NCI-H2227 (cell line): ENCODE measurements around the gene STK11.

Experiments
- DNase-seq: peaks from one replicate; lab custom pipeline; 2025; ENCODE audit not compliant: unreplicated experiment; lab: John Stamatoyannopoulos, UW

Gene STK11

GRCh38 chr19:1249990-1250436 is 44.4 kb downstream of the STK11 start:
- no peak for DNase-seq

DNA sequence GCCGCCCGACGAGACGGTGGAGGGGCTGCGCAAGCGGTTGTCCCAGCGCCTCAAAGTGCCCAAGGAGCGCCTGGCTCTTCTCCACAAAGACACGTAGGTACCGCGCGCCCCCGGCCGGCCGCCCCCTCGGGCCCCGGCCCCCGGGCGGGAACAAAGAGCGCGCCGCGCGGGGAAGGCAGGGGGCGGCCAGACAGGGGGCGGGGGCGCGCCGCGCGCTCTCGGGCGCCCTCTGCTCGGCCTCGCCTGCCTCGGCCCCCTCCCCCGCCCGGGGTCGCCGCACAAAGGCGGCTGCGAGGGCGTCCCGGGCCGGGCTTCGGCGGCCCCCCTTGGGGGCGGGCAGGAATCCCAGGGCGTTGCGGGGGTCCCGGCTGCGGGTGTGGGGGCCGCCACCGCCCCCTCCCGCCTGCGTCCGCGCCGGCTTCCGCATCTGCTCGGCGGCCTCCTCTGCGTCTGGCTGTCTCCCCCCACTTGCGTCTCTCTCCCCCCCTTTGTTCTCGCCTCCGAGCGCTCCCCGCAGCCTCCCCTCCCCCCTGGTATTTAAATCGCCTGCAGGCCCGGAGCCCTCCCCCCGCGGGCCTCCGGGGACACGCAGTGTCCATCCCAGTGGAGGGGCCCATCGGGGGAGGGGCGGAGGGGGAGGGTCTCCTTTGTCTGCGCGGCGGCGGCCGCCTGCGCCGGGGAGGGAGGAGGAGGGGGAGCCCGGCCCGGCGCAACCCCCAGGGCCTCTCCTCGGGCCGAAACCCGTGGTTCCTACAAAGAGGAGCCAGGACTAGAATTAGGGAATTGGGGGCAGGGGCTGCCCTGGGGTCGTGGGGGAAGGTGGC is 45.1 kb downstream of the STK11 start:
- DNase-seq: peak; percentile 92

DNA sequence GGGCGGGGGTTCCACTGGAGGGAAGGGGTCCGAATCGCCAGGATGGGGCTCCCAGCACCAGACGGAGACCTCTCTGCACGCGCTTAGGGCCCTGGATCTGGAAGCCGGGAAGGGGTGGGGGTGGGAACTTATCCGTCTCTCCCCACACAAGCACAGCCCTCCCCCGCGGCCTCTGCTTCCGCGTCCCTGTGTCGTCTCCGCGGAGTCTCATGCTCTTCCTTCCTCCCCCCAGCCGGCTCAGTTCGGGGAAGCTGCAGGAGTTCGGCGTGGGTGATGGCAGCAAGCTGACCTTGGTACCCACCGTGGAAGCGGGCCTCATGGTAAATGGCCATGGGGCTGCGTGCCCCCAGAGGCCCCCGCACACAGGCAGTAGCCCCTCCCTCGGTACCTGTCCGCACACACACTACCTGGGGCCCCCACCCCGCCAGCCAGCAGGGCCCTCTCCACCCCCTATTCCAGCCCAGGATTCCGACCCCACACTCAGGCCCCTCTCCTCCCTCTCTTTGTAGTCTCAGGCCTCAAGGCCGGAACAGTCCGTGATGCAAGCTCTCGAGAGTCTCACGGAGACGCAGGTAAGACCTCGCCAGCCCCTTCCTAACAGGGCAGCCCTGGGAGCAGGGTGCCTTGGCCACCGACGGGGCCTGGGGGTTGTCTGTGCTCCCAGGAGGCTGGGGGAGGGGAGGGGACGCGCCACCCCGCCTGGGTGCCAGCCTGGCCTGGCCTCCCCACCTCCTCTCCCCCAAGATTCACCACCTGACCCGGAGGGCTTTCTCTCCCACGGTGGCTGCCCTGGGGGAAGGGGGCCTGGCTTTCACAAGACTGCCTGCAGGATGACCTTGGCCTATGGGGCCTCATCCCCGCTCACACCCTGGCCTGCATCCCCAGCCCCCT is 46.0 kb downstream of the STK11 start:
- peak; percentile 68 for DNase-seq

DNA sequence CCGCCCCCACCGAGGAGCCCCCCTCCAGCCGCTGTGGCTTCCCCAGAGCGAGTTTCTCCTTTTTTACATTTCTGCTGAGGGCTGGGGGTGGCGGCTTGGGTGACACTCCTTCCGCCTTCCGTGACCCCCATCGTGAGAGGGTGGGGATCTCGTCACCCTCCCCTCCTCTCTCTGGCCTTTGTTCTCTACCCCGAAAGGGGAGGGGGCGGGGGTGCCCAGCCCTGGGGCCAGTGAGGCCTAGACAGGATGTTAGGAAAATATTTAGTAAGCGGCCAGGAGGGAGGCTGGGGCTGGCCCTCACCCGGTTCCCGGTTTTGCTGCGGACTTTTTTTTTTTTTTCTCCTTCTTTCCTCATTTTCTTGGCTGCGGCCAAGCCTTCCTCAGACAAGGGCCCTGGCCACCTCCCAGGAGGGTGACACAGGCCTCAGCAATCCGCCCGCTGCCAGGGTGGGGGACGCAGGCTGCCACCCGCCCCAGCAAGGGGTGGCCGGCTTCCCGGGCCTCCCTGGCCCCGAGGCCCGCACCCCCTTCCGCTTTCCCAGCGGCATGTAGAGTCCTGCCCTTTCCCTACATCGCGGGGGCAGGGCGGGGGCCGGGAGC is 46.7 kb downstream of the STK11 start:
- no peak for DNase-seq

DNA sequence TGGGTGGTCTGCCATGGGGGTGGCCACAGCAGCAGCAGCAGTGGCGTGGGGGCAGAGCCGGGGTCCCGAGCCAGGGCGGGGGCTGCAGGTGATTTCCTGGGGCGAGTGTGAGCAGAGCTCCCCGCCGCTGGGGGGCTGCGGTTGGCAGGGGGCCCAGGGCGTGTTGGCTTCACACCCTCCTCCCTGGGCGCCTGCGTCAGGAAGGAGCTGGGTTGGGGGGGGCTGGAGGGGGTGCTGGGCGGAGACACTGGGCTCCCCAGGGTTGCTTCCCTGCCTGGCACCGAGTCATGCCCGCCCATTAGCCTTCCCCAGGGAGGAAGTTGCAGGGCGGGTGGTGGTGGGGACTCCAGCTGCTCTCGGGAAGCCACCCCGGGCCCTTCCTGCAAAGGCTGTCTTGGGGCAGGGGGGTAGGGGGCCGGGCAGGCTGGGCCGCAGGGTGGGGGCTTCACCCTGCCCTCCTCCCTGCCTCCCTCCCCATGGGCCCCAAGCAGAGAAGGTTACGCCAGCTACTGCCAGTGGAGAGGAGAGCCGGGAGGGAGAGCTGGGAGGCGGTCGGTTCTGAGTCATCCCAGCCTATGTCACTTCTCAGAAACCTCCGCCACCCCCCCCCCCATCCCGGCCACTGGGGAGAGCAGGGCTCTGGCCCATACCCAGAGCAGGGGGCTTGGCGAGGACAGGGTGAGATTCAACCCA is 47.4 kb downstream of the STK11 start:
- DNase-seq: no peak

- DNase-seq: no peak
Measured at GRCh38 chr19:1253514-1254080, 48.0 kb downstream of the STK11 start.

GRCh38 chr19:1254081-1254527 is 48.5 kb downstream of the STK11 start:
- DNase-seq: no peak

GRCh38 chr19:1254530-1255185 is 49.1 kb downstream of the STK11 start:
- no peak for DNase-seq

DNA sequence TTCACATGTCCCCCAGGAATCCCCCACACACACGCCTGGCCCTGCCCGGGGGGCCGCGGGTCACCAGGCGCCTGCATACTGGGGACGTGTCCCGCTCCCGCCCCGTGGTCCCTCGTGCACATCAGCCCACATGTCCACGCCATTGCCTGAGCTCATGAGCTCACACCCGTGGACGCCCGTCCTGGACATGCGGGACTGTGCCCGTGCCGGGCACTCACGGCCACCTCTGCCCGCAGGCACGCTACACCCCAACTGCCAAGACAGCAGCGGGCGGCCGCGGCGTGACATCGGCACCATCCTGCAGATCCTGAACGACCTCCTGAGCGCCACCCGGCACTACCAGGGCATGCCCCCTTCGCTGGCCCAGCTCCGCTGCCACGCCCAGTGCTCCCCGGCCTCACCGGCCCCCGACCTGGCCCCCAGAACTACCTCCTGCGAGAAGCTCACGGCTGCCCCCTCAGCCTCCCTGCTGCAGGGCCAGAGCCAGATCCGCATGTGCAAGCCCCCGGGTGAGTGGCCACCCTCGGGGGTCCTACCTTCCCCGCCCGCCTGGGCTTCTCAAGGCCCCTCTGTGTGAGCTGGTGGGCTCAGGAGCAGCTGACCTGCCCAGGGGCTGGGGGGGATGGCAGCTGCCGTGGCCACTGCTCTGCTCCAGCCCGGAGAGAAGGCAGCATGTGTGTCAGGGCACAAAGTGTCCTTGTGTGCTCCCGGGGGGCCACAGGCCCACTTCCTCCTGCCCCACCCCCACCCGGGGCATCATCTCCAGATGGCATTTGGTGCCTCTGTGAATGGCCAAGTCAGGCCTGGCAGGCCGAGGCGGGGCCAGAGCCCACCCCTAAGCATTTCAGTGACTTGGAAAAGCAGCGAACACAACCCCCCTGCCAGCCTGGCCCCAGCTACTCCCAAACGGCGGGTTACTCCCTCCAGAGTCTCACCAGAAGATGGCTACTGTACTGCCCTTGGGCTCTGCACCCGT is 49.9 kb downstream of the STK11 start:
- no peak for DNase-seq

DNA sequence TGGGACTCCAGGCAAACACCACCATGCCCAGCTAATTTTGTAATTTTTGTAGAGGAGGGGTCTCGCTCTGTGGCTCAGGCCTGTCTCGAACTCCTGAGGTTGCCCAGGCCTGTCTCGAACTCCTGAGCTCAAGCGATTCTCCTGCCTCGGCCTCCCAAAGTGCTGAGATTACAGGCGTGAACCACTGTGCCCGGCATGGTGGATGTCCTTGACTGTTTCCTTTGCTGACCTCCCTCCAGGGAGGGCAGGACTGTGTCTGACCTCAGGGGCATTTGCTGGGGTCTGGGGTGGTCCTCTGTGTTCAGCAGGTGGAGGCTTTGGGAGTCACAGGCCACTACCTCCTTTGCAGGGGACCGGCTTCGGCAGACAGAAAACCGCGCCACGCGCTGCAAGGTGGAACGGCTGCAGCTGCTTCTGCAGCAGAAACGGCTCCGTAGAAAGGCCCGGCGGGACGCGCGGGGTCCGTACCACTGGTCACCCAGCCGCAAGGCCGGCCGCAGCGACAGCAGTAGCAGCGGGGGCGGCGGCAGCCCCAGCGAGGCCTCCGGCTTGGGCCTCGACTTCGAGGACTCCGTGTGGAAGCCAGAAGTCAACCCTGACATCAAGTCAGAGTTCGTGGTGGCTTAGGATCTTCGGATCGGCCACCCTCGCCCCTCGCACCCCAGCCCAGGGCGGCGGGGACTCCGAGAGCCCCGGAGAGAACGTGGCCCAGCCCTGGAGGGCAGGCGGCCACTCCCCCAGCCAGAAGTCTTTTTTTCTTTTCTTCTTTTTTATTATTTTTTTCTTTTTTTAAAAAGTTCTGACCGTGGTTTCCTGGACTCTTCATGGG is 51.3 kb downstream of the STK11 start:
- DNase-seq: no peak

DNA sequence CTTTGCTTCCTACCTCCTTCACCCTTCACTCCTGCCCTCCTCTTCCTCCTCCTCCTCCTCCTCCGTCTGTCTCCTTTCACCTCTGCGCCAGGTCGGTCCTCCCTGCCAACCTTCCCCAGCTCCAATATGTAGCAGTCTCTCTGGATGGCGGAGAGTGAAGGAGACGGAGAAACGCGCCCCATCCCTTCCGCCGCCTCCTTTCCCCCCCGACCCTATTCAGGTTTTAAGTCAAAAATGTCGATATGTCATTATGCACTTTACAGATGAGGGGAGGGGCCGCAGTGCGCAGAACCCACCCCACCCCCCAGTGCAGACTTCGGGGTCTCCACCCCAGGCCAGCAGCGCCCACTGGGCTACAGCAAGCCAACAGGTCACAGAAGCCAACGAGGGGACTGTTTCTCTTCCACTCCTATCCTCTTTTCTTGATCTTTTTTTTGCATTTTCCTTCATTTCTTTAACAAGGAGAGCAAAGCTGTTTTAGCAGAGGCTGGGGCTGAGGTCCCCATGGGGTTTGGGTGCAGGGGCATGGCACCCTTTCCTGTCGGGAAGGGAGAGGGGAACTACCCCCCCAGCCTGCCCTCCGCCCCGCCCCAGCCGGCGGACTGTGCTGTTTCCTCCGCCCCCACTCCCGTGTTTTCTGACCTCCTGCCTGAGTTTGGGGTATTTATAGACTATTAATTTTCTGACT is 52.0 kb downstream of the STK11 start:
- DNase-seq: no peak

GRCh38 chr19:1258163-1258492 is 52.5 kb downstream of the STK11 start:
- DNase-seq: no peak

DNA sequence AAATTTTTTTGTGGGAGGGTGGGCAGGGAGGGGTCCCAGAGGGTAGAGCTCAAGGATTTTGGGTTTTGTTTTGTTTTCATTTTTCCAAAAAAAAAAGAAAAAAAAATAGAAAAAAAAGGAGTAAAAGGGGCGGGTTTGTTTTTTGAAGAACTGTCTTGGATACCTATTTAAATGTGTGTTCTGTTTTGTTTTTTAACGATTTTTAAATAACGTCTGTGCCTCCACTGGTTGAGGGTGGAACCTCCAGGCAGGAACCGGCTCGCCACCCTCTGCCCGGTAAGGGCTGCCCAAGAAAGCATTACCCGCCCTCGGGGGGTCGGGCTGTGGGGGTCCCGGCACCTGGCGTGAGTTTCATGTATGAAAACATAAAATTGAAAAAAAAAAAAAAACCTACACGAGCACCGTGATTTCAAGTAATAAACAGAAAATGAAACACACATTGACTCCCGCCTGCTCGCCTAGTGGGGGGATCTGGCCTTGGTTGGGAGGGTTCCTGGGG is 53.2 kb downstream of the STK11 start:
- no peak for DNase-seq

- peak; percentile 47 for DNase-seq
Measured at GRCh38 chr19:1259206-1259875, 53.8 kb downstream of the STK11 start.

DNA sequence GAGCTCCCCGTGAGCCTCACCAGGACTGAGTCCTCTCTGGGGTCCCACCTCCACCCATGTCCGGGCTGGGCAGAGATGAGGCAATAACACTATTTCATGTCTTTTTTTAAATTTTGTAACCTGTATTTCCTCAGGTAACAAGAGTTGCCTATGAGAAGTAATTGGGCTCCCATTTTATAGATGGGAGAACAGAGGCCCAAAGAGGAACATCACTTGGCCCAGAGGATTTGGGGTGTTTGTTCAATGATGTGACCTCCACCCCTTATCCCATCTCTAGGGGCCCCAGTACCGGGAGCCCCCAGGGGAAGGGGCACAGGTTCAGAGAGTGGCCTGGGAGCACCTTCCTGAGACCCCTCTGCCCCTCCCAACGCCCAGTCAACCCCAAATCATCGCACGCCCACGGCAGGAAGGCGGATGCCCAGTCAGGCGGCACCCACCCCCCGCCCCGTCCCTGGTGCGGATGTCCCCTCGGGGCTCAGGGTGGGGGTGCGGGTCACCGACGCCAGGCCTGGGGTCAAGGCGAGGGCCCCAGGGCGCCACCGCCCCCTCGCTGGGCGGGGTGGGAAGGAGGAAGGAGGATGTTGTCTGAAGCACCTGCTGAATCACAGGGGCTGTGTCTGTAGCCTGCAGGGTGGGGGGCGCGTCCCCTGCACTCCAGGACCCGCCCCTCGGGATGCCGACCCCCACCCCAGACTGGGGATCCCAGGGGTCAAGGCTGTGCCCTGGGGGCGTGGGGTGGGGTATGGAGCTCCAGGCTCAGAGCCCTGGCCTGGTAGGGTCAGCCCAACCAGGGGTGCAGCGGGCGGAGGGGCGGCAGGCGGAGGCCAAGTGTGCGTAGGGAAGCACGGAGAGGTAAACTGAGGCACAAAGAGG is 54.5 kb downstream of the STK11 start:
- DNase-seq: no peak
